ENCODE data around the gene TTC23. TPM values are rescaled to one million over a fixed set of nuclear protein-coding genes. Genes with fewer than 3 reads are reported as not detected.
"Not testable (repeated sequence)": the region's sequence is repeated elsewhere in the genome, so short reads cannot be mapped to it uniquely, and the experiment has no call there.

Gene TTC23
- total RNA-seq, 1 donor = 28.5 TPM

- DNase-seq (ENCODE audit: low read depth) = no peak
- H3K4me3 ChIP-seq (ENCODE audit: low read depth, low read length) = no peak overlapping the region
- no peak for TF ChIP-seq CTCF (IDR thresholded peaks at IDR 0.05; ENCODE audit: insufficient read depth, low read depth, low read length)
Observed at GRCh38 chr15:99207672-99208071, 41.7 kb downstream of the TTC23 start.

- no peak overlapping the region for H3K4me3 ChIP-seq (ENCODE audit: low read depth, low read length)
- no peak for DNase-seq (ENCODE audit: low read depth)
- TF ChIP-seq CTCF (IDR thresholded peaks at IDR 0.05; ENCODE audit: insufficient read depth, low read depth, low read length) = no peak
Observed at GRCh38 chr15:99202176-99202552, 47.2 kb downstream of the TTC23 start.

GRCh38 chr15:99201408-99202175 is 47.8 kb downstream of the TTC23 start:
- no peak for TF ChIP-seq CTCF (IDR thresholded peaks at IDR 0.05; ENCODE audit: insufficient read depth, low read depth, low read length)
- DNase-seq (ENCODE audit: low read depth) = no peak
- no peak overlapping the region for H3K4me3 ChIP-seq (ENCODE audit: low read depth, low read length)

GRCh38 chr15:99197856-99198255 is 51.5 kb downstream of the TTC23 start:
- H3K4me3 ChIP-seq (ENCODE audit: low read depth, low read length) = no peak overlapping the region
- no peak for TF ChIP-seq CTCF (IDR thresholded peaks at IDR 0.05; ENCODE audit: insufficient read depth, low read depth, low read length)
- DNase-seq (ENCODE audit: low read depth) = peak; percentile 12

- H3K4me3 ChIP-seq (ENCODE audit: low read depth, low read length) = not testable (repeated sequence)
Observed at GRCh38 chr15:99192181-99192580, 57.2 kb downstream of the TTC23 start.

GRCh38 chr15:99187936-99188335 is 61.4 kb downstream of the TTC23 start:
- TF ChIP-seq CTCF (IDR thresholded peaks at IDR 0.05; ENCODE audit: insufficient read depth, low read depth, low read length) = no peak
- no peak overlapping the region for H3K4me3 ChIP-seq (ENCODE audit: low read depth, low read length)
- DNase-seq (ENCODE audit: low read depth) = no peak

More at GRCh38 chr15:99192181-99192580, 57.2 kb downstream of the TTC23 start:
- not testable (repeated sequence) for DNase-seq (ENCODE audit: low read depth)

GRCh38 chr15:99185414-99186130 is 63.8 kb downstream of the TTC23 start:
- H3K4me3 ChIP-seq (ENCODE audit: low read depth, low read length) = no peak overlapping the region
- DNase-seq (ENCODE audit: low read depth) = no peak
- no peak for TF ChIP-seq CTCF (IDR thresholded peaks at IDR 0.05; ENCODE audit: insufficient read depth, low read depth, low read length)

All from fibroblast of villous mesenchyme (primary cell).